PC-3 (cell line): ENCODE data around the gene PPIL1. TPM values are rescaled to one million over a fixed set of nuclear protein-coding genes. Genes with fewer than 3 reads are reported as not detected.

Experiments
- ATAC-seq: fragments of 200-7000 bp; cut with Tn5 transposase; 2 replicates; pipeline ENCODE4 v1.9.1; 2020; ENCODE audit warnings: mild to moderate bottlenecking, moderate library complexity
- BruUV-seq: library from RNA; stranded (reverse); fragments of 400-500 nt; replicated peaks from 2 replicates; lab custom pipeline; 2021; lab: Mats Ljungman, UMichigan
- CTCF ChIA-PET: fragments of 300-600 bp; sonication (Branson Sonifier 250); formaldehyde crosslinking; loops from one replicate; lab custom pipeline; 2022; ENCODE audit warnings: antibody characterized with exemption; lab: Charles Lee
- POLR2A ChIA-PET: fragments of 300-600 bp; sonication (Branson Sonifier 250); formaldehyde crosslinking; loops from one replicate; lab custom pipeline; 2022; ENCODE audit warnings: antibody characterized with exemption; ENCODE audit not compliant: unreplicated experiment; lab: Charles Lee
- DNase-seq: peaks from one replicate; pipeline ENCODE4 v3.0.0-alpha.2; 2015
- H2AFZ ChIP-seq: fragments of 300-600 bp; sonication (generic); 2 replicates; pipeline ENCODE4 v1.6.0; 2016; ENCODE audit warnings: antibody characterized with exemption, low read length
- H3F3A ChIP-seq: fragments of 300-600 bp; sonication (generic); one replicate; pipeline ENCODE4 v1.6.0; 2017; ENCODE audit warnings: antibody characterized with exemption, low read length, control low read depth, mild to moderate bottlenecking; ENCODE audit not compliant: unreplicated experiment
- H3K27ac ChIP-seq: fragments of 300-600 bp; sonication (generic); 2 replicates; pipeline ENCODE4 v1.5.1; 2016; ENCODE audit warnings: mild to moderate bottlenecking, low read length
- H3K27me3 ChIP-seq: fragments of 300-600 bp; sonication (generic); 2 replicates; pipeline ENCODE4 v1.6.1; 2016; ENCODE audit warnings: low read length, mixed read lengths
- H3K36me3 ChIP-seq: fragments of 300-600 bp; sonication (generic); 2 replicates; pipeline ENCODE4 v1.6.1; 2016; ENCODE audit warnings: low read depth, mixed run types, low read length, mixed read lengths
- H3K4me1 ChIP-seq: fragments of 300-600 bp; sonication (generic); 2 replicates; pipeline ENCODE4 v1.5.1; 2016; ENCODE audit warnings: low read length; ENCODE audit not compliant: insufficient read depth
- H3K4me2 ChIP-seq: fragments of 300-600 bp; sonication (generic); 2 replicates; pipeline ENCODE4 v1.6.0; 2016; ENCODE audit warnings: low read length
- H3K4me3 ChIP-seq: fragments of 300-600 bp; sonication (generic); 2 replicates; pipeline ENCODE4 v1.5.1; 2016; ENCODE audit warnings: mild to moderate bottlenecking, low read length, mixed read lengths
- H3K79me2 ChIP-seq: fragments of 300-600 bp; sonication (generic); 2 replicates; pipeline ENCODE4 v1.6.1; 2017; ENCODE audit warnings: low read length, mixed read lengths
- H3K9ac ChIP-seq: fragments of 300-600 bp; sonication (generic); 2 replicates; pipeline ENCODE4 v1.6.0; 2016; ENCODE audit warnings: mild to moderate bottlenecking, low read length
- H3K9me2 ChIP-seq: fragments of 300-600 bp; sonication (generic); replicated peaks from 2 replicates; pipeline ENCODE4 v1.6.1; 2016; ENCODE audit warnings: mixed run types, low read length, mixed read lengths
- H3K9me3 ChIP-seq: fragments of 300-600 bp; sonication (generic); 2 replicates; pipeline ENCODE4 v1.6.1; 2016; ENCODE audit warnings: low read length, mixed read lengths
- H4K20me1 ChIP-seq: fragments of 300-600 bp; sonication (generic); 2 replicates; pipeline ENCODE4 v1.6.1; 2016; ENCODE audit warnings: low read length, mixed read lengths
- EZH2 ChIP-seq: fragments of 300-600 bp; sonication (generic); IDR thresholded peaks from one replicate; pipeline ENCODE4 v1.6.1; 2017; ENCODE audit warnings: antibody characterized with exemption, mild to moderate bottlenecking, low read length; ENCODE audit not compliant: unreplicated experiment
- EZH2phosphoT487 ChIP-seq: fragments of 300-600 bp; sonication (generic); IDR thresholded peaks from 2 replicates; pipeline ENCODE4 v1.6.1; 2018; ENCODE audit warnings: mild to moderate bottlenecking, antibody characterized with exemption, low read length, borderline replicate concordance
- intact Hi-C: fragments of 100-400 bp; cut with micrococcal nuclease; formaldehyde crosslinking; loops from 2 replicates; pipeline ENCODE4 v1.9.0; 2023
- total RNA-seq: library from RNA; depleted of rRNA; stranded (reverse); fragments of >200 nt; gene quantifications from 2 replicates; pipeline ENCODE4 v1.2.3, GENCODE V29; 2014
- TF ChIP-seq, protein P1 (sequence below): fragments of 300-600 bp; sonication (generic); conservative IDR thresholded peaks from 2 replicates; pipeline ENCODE4 v1.5.1; 2017; ENCODE audit warnings: antibody characterized with exemption, low read depth, mild to moderate bottlenecking, low read length

Gene PPIL1
- total RNA-seq, 1 experiment from 2014 or later = 39.9 TPM

GRCh38 chr6:36824253-36824652 is 50.4 kb downstream of the PPIL1 start:
- intact Hi-C loops = no loop called here
- Histone ChIP-seq H3K4me3 (no peak overlapping the region), H2AFZ (no peak overlapping the region), H3K9me3 (no peaks in the 10 kb centered on the region), H3K9ac (no peak overlapping the region), H3K27ac (no peak overlapping the region), H3K4me2 (no peak overlapping the region), H4K20me1 (no peaks in the 10 kb centered on the region), H3F3A (no peaks in the 10 kb centered on the region), H3K36me3 (no peaks in the 10 kb centered on the region), H3K4me1 (peaks cover 14% of the 10 kb centered on the region), H3K9me2 (no peaks in the 10 kb centered on the region), H3K79me2 (no peaks in the 10 kb centered on the region), H3K27me3 (no peaks in the 10 kb centered on the region)
- ATAC-seq = no peak
- ChIA-PET CTCF (no interaction called here), POLR2A (no interaction called here)
- TF ChIP-seq EZH2 (no peak), EZH2phosphoT487 (no peak)
- TF ChIP-seq, protein P1, sequence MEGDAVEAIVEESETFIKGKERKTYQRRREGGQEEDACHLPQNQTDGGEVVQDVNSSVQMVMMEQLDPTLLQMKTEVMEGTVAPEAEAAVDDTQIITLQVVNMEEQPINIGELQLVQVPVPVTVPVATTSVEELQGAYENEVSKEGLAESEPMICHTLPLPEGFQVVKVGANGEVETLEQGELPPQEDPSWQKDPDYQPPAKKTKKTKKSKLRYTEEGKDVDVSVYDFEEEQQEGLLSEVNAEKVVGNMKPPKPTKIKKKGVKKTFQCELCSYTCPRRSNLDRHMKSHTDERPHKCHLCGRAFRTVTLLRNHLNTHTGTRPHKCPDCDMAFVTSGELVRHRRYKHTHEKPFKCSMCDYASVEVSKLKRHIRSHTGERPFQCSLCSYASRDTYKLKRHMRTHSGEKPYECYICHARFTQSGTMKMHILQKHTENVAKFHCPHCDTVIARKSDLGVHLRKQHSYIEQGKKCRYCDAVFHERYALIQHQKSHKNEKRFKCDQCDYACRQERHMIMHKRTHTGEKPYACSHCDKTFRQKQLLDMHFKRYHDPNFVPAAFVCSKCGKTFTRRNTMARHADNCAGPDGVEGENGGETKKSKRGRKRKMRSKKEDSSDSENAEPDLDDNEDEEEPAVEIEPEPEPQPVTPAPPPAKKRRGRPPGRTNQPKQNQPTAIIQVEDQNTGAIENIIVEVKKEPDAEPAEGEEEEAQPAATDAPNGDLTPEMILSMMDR = no peak
- no peak for DNase-seq
- no TSS peak for BruUV-seq

DNA sequence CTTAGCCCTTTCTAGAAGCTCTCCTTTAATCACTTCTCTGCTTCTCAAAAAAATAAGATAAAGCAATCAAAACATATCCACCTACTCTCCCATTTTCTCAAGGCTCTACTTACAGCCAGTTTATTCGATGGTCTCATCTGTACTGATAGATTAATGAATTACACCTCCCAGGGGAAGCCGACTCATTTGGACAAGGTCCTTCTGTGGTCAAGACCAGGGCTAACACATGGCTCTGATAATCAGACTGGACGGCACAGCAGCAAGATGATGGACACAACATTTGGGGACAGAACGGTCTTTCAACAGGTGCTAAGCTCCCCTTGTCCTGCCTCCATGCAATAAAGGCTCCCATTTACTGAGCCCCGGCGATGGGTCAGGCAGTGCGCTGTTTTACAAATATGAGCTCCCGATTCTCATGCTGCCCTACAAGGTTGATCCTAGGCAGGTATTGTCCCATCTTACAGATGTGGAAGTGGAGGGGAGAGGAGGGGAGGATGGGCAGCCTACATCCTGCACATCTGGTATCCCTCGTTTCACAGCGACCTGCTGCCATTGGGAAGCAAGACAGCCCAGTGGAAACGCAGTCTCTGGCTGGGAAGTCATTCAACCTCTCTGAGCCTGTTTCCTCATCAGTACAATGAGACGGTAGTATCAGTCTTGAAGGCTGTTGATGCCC is 51.0 kb downstream of the PPIL1 start:
- Histone ChIP-seq H3K4me2 (no peak overlapping the region), H3K9ac (no peak overlapping the region), H2AFZ (no peak overlapping the region), H3K4me1 (peaks cover 14% of the 10 kb centered on the region), H3K9me2 (no peaks in the 10 kb centered on the region), H4K20me1 (no peaks in the 10 kb centered on the region), H3K36me3 (no peaks in the 10 kb centered on the region), H3F3A (no peaks in the 10 kb centered on the region), H3K4me3 (no peak overlapping the region), H3K27ac (no peak overlapping the region), H3K27me3 (no peaks in the 10 kb centered on the region), H3K79me2 (no peaks in the 10 kb centered on the region), H3K9me3 (no peaks in the 10 kb centered on the region)
- intact Hi-C loops = no loop called here
- ATAC-seq (no peak), DNase-seq (no peak)
- ChIA-PET POLR2A (no interaction called here), CTCF (no interaction called here)
- no TSS peak for BruUV-seq
- TF ChIP-seq EZH2phosphoT487 = no peak
- TF ChIP-seq, protein P1 = no peak

GRCh38 chr6:36822506-36823269 is 51.9 kb downstream of the PPIL1 start:
- no TSS peak for BruUV-seq
- no peak overlapping the region for H3K4me2 ChIP-seq
- ATAC-seq (no peak), DNase-seq (no peak)
- H3K9me3 ChIP-seq = no peaks in the 10 kb centered on the region
- intact Hi-C loops = no loop called here
- H3K4me1 ChIP-seq = peaks cover 10% of the 10 kb centered on the region
- H3K4me3 ChIP-seq = no peak overlapping the region
- H3K79me2 ChIP-seq = no peaks in the 10 kb centered on the region
- H3K36me3 ChIP-seq = no peaks in the 10 kb centered on the region
- no peaks in the 10 kb centered on the region for H3K9me2 ChIP-seq
- no peaks in the 10 kb centered on the region for H3K27me3 ChIP-seq
- H3K27ac ChIP-seq = no peak overlapping the region
- H4K20me1 ChIP-seq = no peaks in the 10 kb centered on the region
- CTCF ChIA-PET = no interaction called here
- TF ChIP-seq, protein P1 = no peak
- no peak for TF ChIP-seq EZH2phosphoT487
- no peak for TF ChIP-seq EZH2
- H3K9ac ChIP-seq = no peak overlapping the region
- POLR2A ChIA-PET = no interaction called here
- H3F3A ChIP-seq = no peaks in the 10 kb centered on the region
- H2AFZ ChIP-seq = no peak overlapping the region
